ENCODE data around the gene ZNF3.
A peak's percentile ranks its signal among the peaks of the same experiment; 100 is the strongest.

ZNF3 gene

GRCh38 chr7:100065452-100066186 is 15.9 kb downstream of the ZNF3 start:
- no peak overlapping the region for H3K27ac ChIP-seq (ENCODE audit: low read depth, low read length)
- peaks cover 70% of the 10 kb centered on the region for H3K36me3 ChIP-seq (ENCODE audit: control insufficient read depth, insufficient read depth, low read length)
- H3K27me3 ChIP-seq (ENCODE audit: control insufficient read depth, insufficient read depth, low read length): no peaks in the 10 kb centered on the region
- H3K9me3 ChIP-seq (ENCODE audit: control insufficient read depth, insufficient read depth, low read depth, low read length): peaks cover 10% of the 10 kb centered on the region
- no peaks in the 10 kb centered on the region for H3K4me1 ChIP-seq (ENCODE audit: control insufficient read depth, insufficient read depth, low read length)
- H3K9ac ChIP-seq (ENCODE audit: low read length): no peak overlapping the region
- H3K4me3 ChIP-seq (ENCODE audit: low read depth, low read length): no peak overlapping the region

- no peak overlapping the region for H3K27ac ChIP-seq (ENCODE audit: low read depth, low read length)
- no peaks in the 10 kb centered on the region for H3K27me3 ChIP-seq (ENCODE audit: control insufficient read depth, insufficient read depth, low read length)
- peaks cover 66% of the 10 kb centered on the region for H3K36me3 ChIP-seq (ENCODE audit: control insufficient read depth, insufficient read depth, low read length)
- no peaks in the 10 kb centered on the region for H3K4me1 ChIP-seq (ENCODE audit: control insufficient read depth, insufficient read depth, low read length)
- no peak overlapping the region for H3K9ac ChIP-seq (ENCODE audit: low read length)
- H3K4me3 ChIP-seq (ENCODE audit: low read depth, low read length): no peak overlapping the region
- no peaks in the 10 kb centered on the region for H3K9me3 ChIP-seq (ENCODE audit: control insufficient read depth, insufficient read depth, low read depth, low read length)
These were observed 17.4 kb downstream of the ZNF3 start for GRCh38 chr7:100064162-100064561.

GRCh38 chr7:100063376-100063775 is 18.1 kb downstream of the ZNF3 start:
- no peak overlapping the region for H3K9ac ChIP-seq (ENCODE audit: low read length)
- H3K4me1 ChIP-seq (ENCODE audit: control insufficient read depth, insufficient read depth, low read length): no peaks in the 10 kb centered on the region
- H3K27ac ChIP-seq (ENCODE audit: low read depth, low read length): no peak overlapping the region
- no peak overlapping the region for H3K4me3 ChIP-seq (ENCODE audit: low read depth, low read length)
- H3K27me3 ChIP-seq (ENCODE audit: control insufficient read depth, insufficient read depth, low read length): no peaks in the 10 kb centered on the region
- H3K36me3 ChIP-seq (ENCODE audit: control insufficient read depth, insufficient read depth, low read length): peaks cover 71% of the 10 kb centered on the region
- no peaks in the 10 kb centered on the region for H3K9me3 ChIP-seq (ENCODE audit: control insufficient read depth, insufficient read depth, low read depth, low read length)

GRCh38 chr7:100061518-100062193 is 19.9 kb downstream of the ZNF3 start:
- Histone ChIP-seq H3K4me1 (ENCODE audit: control insufficient read depth, insufficient read depth, low read length) (no peaks in the 10 kb centered on the region), H3K27me3 (ENCODE audit: control insufficient read depth, insufficient read depth, low read length) (no peaks in the 10 kb centered on the region), H3K36me3 (ENCODE audit: control insufficient read depth, insufficient read depth, low read length) (peaks cover 81% of the 10 kb centered on the region), H3K27ac (ENCODE audit: low read depth, low read length) (no peak overlapping the region), H3K4me3 (ENCODE audit: low read depth, low read length) (no peak overlapping the region), H3K9me3 (ENCODE audit: control insufficient read depth, insufficient read depth, low read depth, low read length) (no peaks in the 10 kb centered on the region), H3K9ac (ENCODE audit: low read length) (no peak overlapping the region)

- Histone ChIP-seq H3K9me3 (ENCODE audit: control insufficient read depth, insufficient read depth, low read depth, low read length) (no peaks in the 10 kb centered on the region), H3K27ac (ENCODE audit: low read depth, low read length) (no peak overlapping the region), H3K27me3 (ENCODE audit: control insufficient read depth, insufficient read depth, low read length) (no peaks in the 10 kb centered on the region), H3K36me3 (ENCODE audit: control insufficient read depth, insufficient read depth, low read length) (peaks cover 70% of the 10 kb centered on the region), H3K4me1 (ENCODE audit: control insufficient read depth, insufficient read depth, low read length) (no peaks in the 10 kb centered on the region), H3K9ac (ENCODE audit: low read length) (no peak overlapping the region), H3K4me3 (ENCODE audit: low read depth, low read length) (no peak overlapping the region)
These were observed 22.2 kb downstream of the ZNF3 start for GRCh38 chr7:100059251-100059739.

- Histone ChIP-seq H3K27ac (ENCODE audit: low read depth, low read length) (no peak overlapping the region), H3K9me3 (ENCODE audit: control insufficient read depth, insufficient read depth, low read depth, low read length) (no peaks in the 10 kb centered on the region), H3K4me3 (ENCODE audit: low read depth, low read length) (no peak overlapping the region), H3K36me3 (ENCODE audit: control insufficient read depth, insufficient read depth, low read length) (peaks cover 64% of the 10 kb centered on the region), H3K27me3 (ENCODE audit: control insufficient read depth, insufficient read depth, low read length) (no peaks in the 10 kb centered on the region), H3K9ac (ENCODE audit: low read length) (no peak overlapping the region), H3K4me1 (ENCODE audit: control insufficient read depth, insufficient read depth, low read length) (no peaks in the 10 kb centered on the region)
These were observed 24.5 kb downstream of the ZNF3 start for GRCh38 chr7:100057006-100057405.

- Histone ChIP-seq H3K4me1 (ENCODE audit: control insufficient read depth, insufficient read depth, low read length) (peaks cover 8% of the 10 kb centered on the region; the same call in 1 of the 2 replicates), H3K27me3 (ENCODE audit: control insufficient read depth, insufficient read depth, low read length) (no peaks in the 10 kb centered on the region), H3K27ac (ENCODE audit: low read depth, low read length) (no peak overlapping the region), H3K36me3 (ENCODE audit: control insufficient read depth, insufficient read depth, low read length) (peaks cover 31% of the 10 kb centered on the region), H3K9ac (ENCODE audit: low read length) (no peak overlapping the region), H3K9me3 (ENCODE audit: control insufficient read depth, insufficient read depth, low read depth, low read length) (no peaks in the 10 kb centered on the region), H3K4me3 (ENCODE audit: low read depth, low read length) (no peak overlapping the region)
These were observed 28.3 kb downstream of the ZNF3 start for GRCh38 chr7:100053215-100053614.

- H3K9ac ChIP-seq (ENCODE audit: low read length): no peak overlapping the region
- H3K9me3 ChIP-seq (ENCODE audit: control insufficient read depth, insufficient read depth, low read depth, low read length): no peaks in the 10 kb centered on the region
- H3K36me3 ChIP-seq (ENCODE audit: control insufficient read depth, insufficient read depth, low read length): peaks cover 15% of the 10 kb centered on the region
- peaks cover 8% of the 10 kb centered on the region; the same call in 1 of the 2 replicates for H3K4me1 ChIP-seq (ENCODE audit: control insufficient read depth, insufficient read depth, low read length)
- no peak overlapping the region for H3K4me3 ChIP-seq (ENCODE audit: low read depth, low read length)
- no peaks in the 10 kb centered on the region for H3K27me3 ChIP-seq (ENCODE audit: control insufficient read depth, insufficient read depth, low read length)
- no peak overlapping the region for H3K27ac ChIP-seq (ENCODE audit: low read depth, low read length)
These were observed 29.9 kb downstream of the ZNF3 start for GRCh38 chr7:100051611-100052010.

GRCh38 chr7:100049441-100050291 is 31.9 kb downstream of the ZNF3 start, which contains the start of gene ZSCAN21:
Gene ZSCAN21 (plus strand): TSS chr7:100049774. CDS start chr7:100057007, 7,233 bp downstream.
- Histone ChIP-seq H3K4me1 (ENCODE audit: control insufficient read depth, insufficient read depth, low read length) (peaks cover 8% of the 10 kb centered on the region; the same call in 1 of the 2 replicates), H3K9ac (ENCODE audit: low read length) (peak within 1 kb of the TSS; percentile 94), H3K27me3 (ENCODE audit: control insufficient read depth, insufficient read depth, low read length) (no peaks in the 10 kb centered on the region), H3K27ac (ENCODE audit: low read depth, low read length) (peak within 1 kb of the TSS; percentile 84), H3K9me3 (ENCODE audit: control insufficient read depth, insufficient read depth, low read depth, low read length) (no peaks in the 10 kb centered on the region), H3K4me3 (ENCODE audit: low read depth, low read length) (peak within 1 kb of the TSS; percentile 100), H3K36me3 (ENCODE audit: control insufficient read depth, insufficient read depth, low read length) (peaks cover 12% of the 10 kb centered on the region)

GRCh38 chr7:100048680-100049079 is 32.8 kb downstream of the ZNF3 start:
- no peaks in the 10 kb centered on the region for H3K9me3 ChIP-seq (ENCODE audit: control insufficient read depth, insufficient read depth, low read depth, low read length)
- no peak overlapping the region for H3K9ac ChIP-seq (ENCODE audit: low read length)
- H3K27ac ChIP-seq (ENCODE audit: low read depth, low read length): no peak overlapping the region
- peaks cover 8% of the 10 kb centered on the region; the same call in 1 of the 2 replicates for H3K4me1 ChIP-seq (ENCODE audit: control insufficient read depth, insufficient read depth, low read length)
- no peaks in the 10 kb centered on the region for H3K27me3 ChIP-seq (ENCODE audit: control insufficient read depth, insufficient read depth, low read length)
- no peak overlapping the region for H3K4me3 ChIP-seq (ENCODE audit: low read depth, low read length)
- H3K36me3 ChIP-seq (ENCODE audit: control insufficient read depth, insufficient read depth, low read length): peaks cover 9% of the 10 kb centered on the region

Data from HUES6 (cell line).